Endodermal cell (in vitro differentiated cells): Measurements from ENCODE around the gene KCNK10. TPM values are rescaled to one million over a fixed set of nuclear protein-coding genes. Genes with fewer than 3 reads are reported as not detected.

Experiments
- DNase-seq: peaks from one replicate; pipeline ENCODE4 v3.0.0-alpha.2; 2017
- H3K27ac ChIP-seq: 2 replicates; pipeline ENCODE4 v1.5.1; 2013; ENCODE audit warnings: mild to moderate bottlenecking, low read depth, low read length, moderate library complexity
- H3K27me3 ChIP-seq: 2 replicates; pipeline ENCODE4 v1.6.1; 2013; ENCODE audit warnings: mild to moderate bottlenecking, low read length, moderate library complexity; ENCODE audit not compliant: insufficient read depth, control insufficient read depth, poor library complexity, severe bottlenecking
- H3K36me3 ChIP-seq: 2 replicates; pipeline ENCODE4 v1.7.0; 2013; ENCODE audit warnings: mild to moderate bottlenecking, low read length, moderate library complexity; ENCODE audit not compliant: control insufficient read depth, insufficient read depth
- H3K4me1 ChIP-seq: one replicate; pipeline ENCODE4 v1.7.0; 2013; ENCODE audit warnings: low read length; ENCODE audit not compliant: control insufficient read depth, insufficient read depth
- H3K4me3 ChIP-seq: 2 replicates; pipeline ENCODE4 v1.5.1; 2013; ENCODE audit warnings: mild to moderate bottlenecking, low read length, moderate library complexity
- H3K9ac ChIP-seq: 2 replicates; pipeline ENCODE4 v1.6.1; 2013; ENCODE audit warnings: mild to moderate bottlenecking, low read length, moderate library complexity; ENCODE audit not compliant: poor library complexity, severe bottlenecking; ENCODE audit errors: extremely low read depth
- H3K9me3 ChIP-seq: 2 replicates; pipeline ENCODE4 v1.6.1; 2013; ENCODE audit warnings: mild to moderate bottlenecking, low read length, moderate library complexity; ENCODE audit not compliant: control insufficient read depth
- H3K27ac Mint-ChIP-seq: 2 replicates; pipeline ENCODE4 v1.8.0; 2020; ENCODE audit warnings: mixed read lengths
- H3K27me3 Mint-ChIP-seq: 2 replicates; pipeline ENCODE4 v1.8.0; 2021; ENCODE audit warnings: mild to moderate bottlenecking, mixed read lengths; ENCODE audit not compliant: insufficient read depth
- H3K36me3 Mint-ChIP-seq: 2 replicates; pipeline ENCODE4 v1.8.0; 2020; ENCODE audit warnings: low read depth, mixed read lengths
- H3K4me1 Mint-ChIP-seq: 2 replicates; pipeline ENCODE4 v1.8.0; 2020; ENCODE audit warnings: mixed read lengths
- H3K4me3 Mint-ChIP-seq: 2 replicates; pipeline ENCODE4 v1.8.0; 2020; ENCODE audit warnings: mild to moderate bottlenecking, moderate library complexity, mixed read lengths
- H3K9me3 Mint-ChIP-seq: 2 replicates; pipeline ENCODE4 v1.8.0; 2020; ENCODE audit warnings: mild to moderate bottlenecking, mixed read lengths
- CTCF ChIP-seq: fragments of 200-600 bp; sonication (generic); conservative IDR thresholded peaks from 2 replicates; pipeline ENCODE4 v1.5.0; 2021; ENCODE audit warnings: antibody characterized with exemption, mild to moderate bottlenecking
- WGBS, 2 experiments: methylation state at CpG; one replicate each; pipeline versions ENCODE4 v1.1.5 to v1.1.7; 2013; ENCODE audit warnings: missing lambda C conversion rate in 2 of 2, mixed read lengths in 1 of 2; ENCODE audit not compliant: insufficient coverage in 1 of 2, insufficient read length in 1 of 2; 5-methylcytosine and 5-hydroxymethylcytosine counted together
- total RNA-seq, 2 donors: library from RNA; stranded (reverse); fragmentation: NEBNext Ultra II Directional in 1 of 2; extraction: Animal tissue kit (Norgen Biotek cat#: 25700) in 1 of 2; gene quantifications; 2 replicates in 1 of 2; 3 replicates in 1 of 2; pipeline ENCODE4 v1.2.1, GENCODE V29; 2021

The KCNK10 gene
- total RNA-seq, 2 donors from 2014 or later, result 0.24 to 1.8 TPM

- no peak for TF ChIP-seq CTCF
- no peak overlapping the region for H3K9ac ChIP-seq
- H3K4me1 Mint-ChIP-seq, result peaks cover 14% of the 10 kb centered on the region
Measured at GRCh38 chr14:88209273-88209672, 113.8 kb downstream of the KCNK10 start.

GRCh38 chr14:88208858-88209257 is 114.2 kb downstream of the KCNK10 start:
- H3K4me3 ChIP-seq, result no peak overlapping the region
- Mint-ChIP-seq H3K27me3 (no peaks in the 10 kb centered on the region), H3K36me3 (no peaks in the 10 kb centered on the region), H3K4me1 (peaks cover 14% of the 10 kb centered on the region), H3K9me3 (no peaks in the 10 kb centered on the region), H3K4me3 (no peak overlapping the region), H3K27ac (no peak overlapping the region)
- no peaks in the 10 kb centered on the region for H3K36me3 ChIP-seq
- H3K27ac ChIP-seq, result no peak overlapping the region
- WGBS, 2 experiments, result 78 to 87% methylated on average over 4 to 5 of the region's 5 CpGs
- DNase-seq, result no peak
- H3K9ac ChIP-seq, result no peak overlapping the region
- no peaks in the 10 kb centered on the region for H3K27me3 ChIP-seq
- TF ChIP-seq CTCF, result no peak
- no peaks in the 10 kb centered on the region for H3K4me1 ChIP-seq
- H3K9me3 ChIP-seq, result no peaks in the 10 kb centered on the region

More at GRCh38 chr14:88209273-88209672, 113.8 kb downstream of the KCNK10 start:
- Mint-ChIP-seq H3K27ac (no peak overlapping the region), H3K4me3 (no peak overlapping the region), H3K36me3 (no peaks in the 10 kb centered on the region), H3K9me3 (no peaks in the 10 kb centered on the region), H3K27me3 (no peaks in the 10 kb centered on the region)
- Histone ChIP-seq H3K4me3 (no peak overlapping the region), H3K27ac (no peak overlapping the region), H3K27me3 (no peaks in the 10 kb centered on the region), H3K9me3 (no peaks in the 10 kb centered on the region), H3K36me3 (no peaks in the 10 kb centered on the region), H3K4me1 (no peaks in the 10 kb centered on the region)
- DNase-seq, result no peak
- WGBS, 2 experiments, result 87 to 90% methylated on average over 11 to 17 of the region's 17 CpGs

GRCh38 chr14:88204221-88204620 is 118.8 kb downstream of the KCNK10 start:
- no peaks in the 10 kb centered on the region for H3K9me3 Mint-ChIP-seq
- H3K4me3 ChIP-seq, result no peak overlapping the region
- H3K4me1 ChIP-seq, result no peaks in the 10 kb centered on the region
- no peaks in the 10 kb centered on the region for H3K36me3 ChIP-seq
- H3K27ac Mint-ChIP-seq, result no peak overlapping the region
- peaks cover 4% of the 10 kb centered on the region for H3K4me1 Mint-ChIP-seq
- DNase-seq, result no peak
- WGBS, 2 experiments, result 94 to 100% methylated on average over 2 of the region's 4 CpGs
- H3K4me3 Mint-ChIP-seq, result no peak overlapping the region
- no peak overlapping the region for H3K27ac ChIP-seq
- no peak overlapping the region for H3K9ac ChIP-seq
- peaks cover 5% of the 10 kb centered on the region for H3K27me3 Mint-ChIP-seq
- H3K27me3 ChIP-seq, result no peaks in the 10 kb centered on the region
- H3K9me3 ChIP-seq, result no peaks in the 10 kb centered on the region
- TF ChIP-seq CTCF, result no peak
- no peaks in the 10 kb centered on the region for H3K36me3 Mint-ChIP-seq
